H1 (cell line): Measurements from ENCODE around the gene TGFA. TPM values are rescaled to one million over a fixed set of nuclear protein-coding genes. Genes with fewer than 3 reads are reported as not detected.

Source experiments
- BRCA1 ChIP-seq: IDR thresholded peaks from 2 replicates; pipeline ENCODE4 v1.6.1; 2012; ENCODE audit warnings: low read depth, low read length, improper control_type of control experiment
- CBX5 ChIP-seq: fragments of 300-800, 300-1000 bp; sonication (generic); IDR thresholded peaks from 2 replicates; pipeline ENCODE4 v1.7.1; 2016; ENCODE audit warnings: antibody characterized with exemption, low read length, low read depth
- CHD7 ChIP-seq: fragments of 300-600 bp; sonication (generic); IDR thresholded peaks from 2 replicates; pipeline ENCODE4 v1.7.1; 2012; ENCODE audit warnings: low read length, moderate library complexity, mild to moderate bottlenecking, inconsistent platforms; ENCODE audit not compliant: insufficient replicate concordance
- EZH2 ChIP-seq: fragments of 200-600 bp; sonication (generic); IDR thresholded peaks from 2 replicates; pipeline ENCODE4 v1.7.1; 2012; ENCODE audit warnings: low read depth, mild to moderate bottlenecking, moderate library complexity, low read length, inconsistent platforms; ENCODE audit not compliant: severe bottlenecking
- GABPA ChIP-seq: IDR thresholded peaks from 2 replicates; pipeline ENCODE4 v1.6.1; 2011; ENCODE audit warnings: mild to moderate bottlenecking, low read length, moderate library complexity, borderline replicate concordance; ENCODE audit not compliant: insufficient read depth
- KDM1A ChIP-seq: fragments of 200-600, 300-600 bp; sonication (generic); IDR thresholded peaks from 2 replicates; pipeline ENCODE4 v1.7.1; 2016; ENCODE audit warnings: mild to moderate bottlenecking, low read length, borderline replicate concordance
- MAFK ChIP-seq: IDR thresholded peaks from 2 replicates; pipeline ENCODE4 v1.6.1; 2012; ENCODE audit warnings: low read depth, mild to moderate bottlenecking, improper control_type of control experiment, low read length
- RFX5 ChIP-seq: IDR thresholded peaks from 2 replicates; pipeline ENCODE4 v1.6.1; 2011; ENCODE audit warnings: low read depth, low read length, improper control_type of control experiment, borderline replicate concordance
- SAP30 ChIP-seq: fragments of 300-600 bp; sonication (generic); IDR thresholded peaks from 2 replicates; pipeline ENCODE4 v1.7.1; 2012; ENCODE audit warnings: low read length, moderate library complexity, mild to moderate bottlenecking, inconsistent platforms; ENCODE audit not compliant: insufficient read depth, insufficient replicate concordance
- TEAD4 ChIP-seq: IDR thresholded peaks from 2 replicates; pipeline ENCODE4 v1.6.1; 2012; ENCODE audit warnings: low read depth, low read length, inconsistent platforms, mixed read lengths
- polyA plus RNA-seq, 7 experiments: library from polyadenylated mRNA; depleted of rRNA in 3 of 7; stranded (reverse) in 5 of 7; unstranded in 2 of 7; fragments of >200 nt in 5 of 7; fragments of 200-250 nt in 2 of 7; gene quantifications; 1 replicate in 5 of 7; 2 replicates in 1 of 7; 4 replicates in 1 of 7; pipeline versions ENCODE4 v1.2.1 to v1.2.3, GENCODE V29; 2011 to 2013; ENCODE audit warnings: missing spikeins in 2 of 7, mixed read lengths in 2 of 7
- total RNA-seq: library from RNA; stranded (reverse); fragmentation: NEBNext Ultra II Directional; extraction: Animal tissue kit (Norgen Biotek cat#: 25700); gene quantifications from 2 replicates; pipeline ENCODE4 v1.2.1, GENCODE V29; 2021

TGFA gene
- total and polyA plus RNA-seq, 2 of the 8 experiments (the other 6 are each of a cell fraction or from before 2014, with no cell fraction given) = 1.8 to 3.7 TPM

- TF ChIP-seq CBX5 = no peak
- TF ChIP-seq TEAD4 = no peak
- TF ChIP-seq BRCA1 = no peak
- no peak for TF ChIP-seq KDM1A
- no peak for TF ChIP-seq MAFK
- no peak for TF ChIP-seq EZH2
- no peak for TF ChIP-seq GABPA
- TF ChIP-seq RFX5 = no peak
- TF ChIP-seq SAP30 = no peak
- no peak for TF ChIP-seq CHD7
These were observed 55.1 kb downstream of the TGFA start (continued) for GRCh38 chr2:70498528-70498927.
